ENCODE results near the gene AGO3. TPM values are rescaled to one million over a fixed set of nuclear protein-coding genes. Genes with fewer than 3 reads are reported as not detected.

The AGO3 gene
- total RNA-seq, 2 experiments from 2014 or later, result 22.5 to 42.0 TPM

- POLR2A ChIA-PET, result interaction anchor here (0.7 to 1.0 kb wide), 2 partner anchors 23 to 349 kb away, joined by 3 to 8 read pairs; no protein-coding TSS in a partner anchor
- H3K4me1 ChIP-seq (ENCODE audit: insufficient read depth, low read length, poor library complexity, severe bottlenecking), result peaks cover 9% of the 10 kb centered on the region
- no peak overlapping the region for H2AFZ ChIP-seq (ENCODE audit: low read length)
- no peak for TF ChIP-seq CTCF (conservative IDR thresholded peaks at IDR 0.05; ENCODE audit: low read length)
- BruUV-seq (replicated peaks), result no TSS peak
- no peak overlapping the region for H3K4me3 ChIP-seq (ENCODE audit: low read depth, low read length, poor library complexity, severe bottlenecking)
- DNase-seq (ENCODE audit: low spot score), result no peak
- no peak overlapping the region for H3K27ac ChIP-seq (ENCODE audit: low read depth, low read length, poor library complexity, severe bottlenecking)
- no peaks in the 10 kb centered on the region for H3K36me3 ChIP-seq (ENCODE audit: insufficient read depth, low read length)
- intact Hi-C loops (cut with micrococcal nuclease; ENCODE audit: unreplicated experiment), result no loop called here
- H3K9me3 ChIP-seq (ENCODE audit: low read length), result no peaks in the 10 kb centered on the region
- CTCF ChIA-PET (ENCODE audit: unreplicated experiment), result no interaction called here
- no peak overlapping the region for H3K4me2 ChIP-seq (ENCODE audit: low read length)
- H4K20me1 ChIP-seq (ENCODE audit: insufficient read depth, low read length), result no peaks in the 10 kb centered on the region
- H3K9me2 ChIP-seq (ENCODE audit: insufficient read depth, low read length), result no peaks in the 10 kb centered on the region
- no peaks in the 10 kb centered on the region for H3K79me2 ChIP-seq (ENCODE audit: insufficient read depth, low read depth, low read length)
Observed at GRCh38 chr1:36118447-36119204, 187.7 kb downstream of the AGO3 start.

GRCh38 chr1:36119456-36119855, 188.6 kb downstream of the AGO3 start:
- POLR2A ChIA-PET, result interaction anchor here (1.0 kb wide), 1 partner anchor 24 kb away, joined by 3 read pairs; no protein-coding TSS in a partner anchor
- TF ChIP-seq EZH2phosphoT487 (IDR thresholded peaks at IDR 0.05; ENCODE audit: borderline replicate concordance, low read depth, low read length) (no peak), CTCF (conservative IDR thresholded peaks at IDR 0.05; ENCODE audit: low read length) (no peak)
- no peak overlapping the region for H3K4me2 ChIP-seq (ENCODE audit: low read length)
- no peaks in the 10 kb centered on the region for H3K36me3 ChIP-seq (ENCODE audit: insufficient read depth, low read length)
- BruUV-seq (replicated peaks), result no TSS peak
- no peaks in the 10 kb centered on the region for H3K9me3 ChIP-seq (ENCODE audit: low read length)
- CTCF ChIA-PET (ENCODE audit: unreplicated experiment), result no interaction called here
- H2AFZ ChIP-seq (ENCODE audit: low read length), result no peak overlapping the region
- H3K27ac ChIP-seq (ENCODE audit: low read depth, low read length, poor library complexity, severe bottlenecking), result no peak overlapping the region
- DNase-seq (ENCODE audit: low spot score), result no peak
- no peaks in the 10 kb centered on the region for H3K9me2 ChIP-seq (ENCODE audit: insufficient read depth, low read length)
- H3K4me1 ChIP-seq (ENCODE audit: insufficient read depth, low read length, poor library complexity, severe bottlenecking), result peaks cover 12% of the 10 kb centered on the region
- H4K20me1 ChIP-seq (ENCODE audit: insufficient read depth, low read length), result no peaks in the 10 kb centered on the region
- intact Hi-C loops (cut with micrococcal nuclease; ENCODE audit: unreplicated experiment), result no loop called here
- no peaks in the 10 kb centered on the region for H3K79me2 ChIP-seq (ENCODE audit: insufficient read depth, low read depth, low read length)
- no peak overlapping the region for H3K4me3 ChIP-seq (ENCODE audit: low read depth, low read length, poor library complexity, severe bottlenecking)

Other genes starting within 250 kb of the AGO3 start
- gene C1orf216, start 212.2 kb upstream of the AGO3 start, total RNA-seq (2014; rRNA removed; shearing (Covaris generic)), result 7.2 and 8.8 TPM in 2 replicates
- 15.0 and 15.3 TPM in 2 replicates for gene C1orf216, start 212.2 kb upstream of the AGO3 start, total RNA-seq (2022)
- 28.7 and 33.2 TPM in 2 replicates for gene CLSPN, start 161.1 kb upstream of the AGO3 start, total RNA-seq (2014; rRNA removed; shearing (Covaris generic))
- 67.9 and 68.5 TPM in 2 replicates for gene CLSPN, start 161.1 kb upstream of the AGO3 start, total RNA-seq (2022)
- gene AGO4, start 123.1 kb upstream of the AGO3 start, total RNA-seq (2014; rRNA removed; shearing (Covaris generic)), result 6.5 and 14.1 TPM in 2 replicates
- 18.6 and 22.3 TPM in 2 replicates for gene AGO4, start 123.1 kb upstream of the AGO3 start, total RNA-seq (2022)
- 5.8 and 8.1 TPM in 2 replicates for gene AGO1, start 47.9 kb upstream of the AGO3 start, total RNA-seq (2014; rRNA removed; shearing (Covaris generic))
- gene AGO1, start 47.9 kb upstream of the AGO3 start, total RNA-seq (2022), result 20.6 and 20.9 TPM in 2 replicates
- gene TEKT2, start 153.0 kb downstream of the AGO3 start, total RNA-seq (2014; rRNA removed; shearing (Covaris generic)), result 0.10 TPM in 1 of 2 replicates, not detected in the other
- not detected in 2 replicates for gene TEKT2, start 153.0 kb downstream of the AGO3 start, total RNA-seq (2022)
- gene ADPRS, start 157.8 kb downstream of the AGO3 start, total RNA-seq (2014; rRNA removed; shearing (Covaris generic)), result 42.3 and 44.3 TPM in 2 replicates
- 27.6 and 29.3 TPM in 2 replicates for gene ADPRS, start 157.8 kb downstream of the AGO3 start, total RNA-seq (2022)
- not detected in 2 replicates for gene COL8A2, start 194.1 kb downstream of the AGO3 start, total RNA-seq (2014; rRNA removed; shearing (Covaris generic))
- gene COL8A2, start 194.1 kb downstream of the AGO3 start, total RNA-seq (2022), result not detected in 2 replicates
- 50.3 and 71.0 TPM in 2 replicates for gene TRAPPC3, start 218.4 kb downstream of the AGO3 start, total RNA-seq (2014; rRNA removed; shearing (Covaris generic))
- 55.4 and 60.4 TPM in 2 replicates for gene TRAPPC3, start 218.4 kb downstream of the AGO3 start, total RNA-seq (2022)
- gene MAP7D1, start 225.1 kb downstream of the AGO3 start, total RNA-seq (2014; rRNA removed; shearing (Covaris generic)), result 55.1 and 61.2 TPM in 2 replicates
- gene MAP7D1, start 225.1 kb downstream of the AGO3 start, total RNA-seq (2022), result 94.7 and 101 TPM in 2 replicates